NCI-H345 treated with DMSO at 0.1 percent for 48 hours (cell line): Measurements from ENCODE around the gene CUEDC1.
A peak's percentile ranks its signal among the peaks of the same experiment; 100 is the strongest.
"Not testable (repeated sequence)": the region's sequence is repeated elsewhere in the genome, so short reads cannot be mapped to it uniquely, and the experiment has no call there.

Experiments used
- DNase-seq: peaks from one replicate; lab custom pipeline; 2025; ENCODE audit not compliant: unreplicated experiment; lab: John Stamatoyannopoulos, UW

CUEDC1 gene

GRCh38 chr17:57986841-57987580 lies 31.8 kb upstream of the CUEDC1 start:
- peak; percentile 8 for DNase-seq

GRCh38 chr17:57985675-57985974 lies 30.4 kb upstream of the CUEDC1 start:
- no peak for DNase-seq

GRCh38 chr17:57984936-57985674 lies 29.9 kb upstream of the CUEDC1 start:
- no peak for DNase-seq

- no peak for DNase-seq
Measured at GRCh38 chr17:57984261-57984890, 29.2 kb upstream of the CUEDC1 start.

- DNase-seq: no peak
Measured at GRCh38 chr17:57983446-57983845, 28.2 kb upstream of the CUEDC1 start.

GRCh38 chr17:57982452-57983170 lies 27.4 kb upstream of the CUEDC1 start:
- DNase-seq: no peak

GRCh38 chr17:57980522-57980921 lies 25.3 kb upstream of the CUEDC1 start:
- DNase-seq: no peak

- no peak for DNase-seq
Measured at GRCh38 chr17:57979076-57979475, 23.9 kb upstream of the CUEDC1 start.

- no peak for DNase-seq
Measured at GRCh38 chr17:57976594-57976993, 21.4 kb upstream of the CUEDC1 start.

- no peak for DNase-seq
Measured at GRCh38 chr17:57975044-57975443, 19.8 kb upstream of the CUEDC1 start.

- not testable (repeated sequence) for DNase-seq
Measured at GRCh38 chr17:57974053-57974824, 19.0 kb upstream of the CUEDC1 start.

GRCh38 chr17:57972151-57972550 lies 16.9 kb upstream of the CUEDC1 start:
- DNase-seq: no peak

GRCh38 chr17:57971572-57971971 lies 16.4 kb upstream of the CUEDC1 start:
- peak; percentile 5 for DNase-seq

- DNase-seq: no peak
Measured at GRCh38 chr17:57970710-57971109, 15.5 kb upstream of the CUEDC1 start.

GRCh38 chr17:57968456-57968855 lies 13.2 kb upstream of the CUEDC1 start:
- no peak for DNase-seq

GRCh38 chr17:57966875-57967274 lies 11.7 kb upstream of the CUEDC1 start:
- DNase-seq: no peak

- DNase-seq: no peak
Measured at GRCh38 chr17:57966246-57966645, 11.0 kb upstream of the CUEDC1 start.

GRCh38 chr17:57965521-57966160 lies 10.4 kb upstream of the CUEDC1 start:
- no peak for DNase-seq

GRCh38 chr17:57963149-57963511 lies 7.9 kb upstream of the CUEDC1 start:
- DNase-seq: no peak
